ENCODE results near the gene MIB1. TPM values are rescaled to one million over a fixed set of nuclear protein-coding genes. Genes with fewer than 3 reads are reported as not detected.

Gene MIB1
- total RNA-seq, 1 experiment from 2014 or later, result 70.5 TPM

- ChIA-PET POLR2A (ENCODE audit: low non-redundant PET) (interaction anchor here (0.6 kb wide), 1 partner anchor 390 kb away, joined by 3 read pairs; no protein-coding TSS in a partner anchor), CTCF (no interaction called here)
- Histone ChIP-seq H3K36me3 (ENCODE audit: insufficient read depth, low read length, poor library complexity, severe bottlenecking) (no peaks in the 10 kb centered on the region), H3K27me3 (replicated peaks; ENCODE audit: insufficient read depth, low read depth, low read length, poor library complexity) (no peaks in the 10 kb centered on the region), H3K27ac (ENCODE audit: low read depth, low read length, poor library complexity, severe bottlenecking) (no peak overlapping the region), H3K9me3 (ENCODE audit: low read depth, low read length, poor library complexity, severe bottlenecking) (no peaks in the 10 kb centered on the region), H3K4me3 (ENCODE audit: low read depth, low read length, poor library complexity, severe bottlenecking) (no peak overlapping the region), H3K4me1 (ENCODE audit: insufficient read depth, low read length, poor library complexity, severe bottlenecking) (no peaks in the 10 kb centered on the region)
- no peak for DNase-seq (ENCODE audit: low spot score)
- no TSS peak for BruUV-seq (replicated peaks)
- intact Hi-C loops (cut with micrococcal nuclease; ENCODE audit: unreplicated experiment), result no loop called here
- TF ChIP-seq EZH2 (IDR thresholded peaks at IDR 0.05; ENCODE audit: borderline replicate concordance, low read depth, low read length, poor library complexity, severe bottlenecking) (no peak), CTCF (conservative IDR thresholded peaks at IDR 0.05; ENCODE audit: low read depth, low read length) (no peak)
Measured at GRCh38 chr18:21830532-21830931, 89.9 kb downstream of the MIB1 start.

GRCh38 chr18:21831413-21831831 lies 90.8 kb downstream of the MIB1 start:
- no peaks in the 10 kb centered on the region for H3K9me3 ChIP-seq (ENCODE audit: low read depth, low read length, poor library complexity, severe bottlenecking)
- H3K36me3 ChIP-seq (ENCODE audit: insufficient read depth, low read length, poor library complexity, severe bottlenecking), result no peaks in the 10 kb centered on the region
- TF ChIP-seq CTCF (conservative IDR thresholded peaks at IDR 0.05; ENCODE audit: low read depth, low read length) (no peak), EZH2 (IDR thresholded peaks at IDR 0.05; ENCODE audit: borderline replicate concordance, low read depth, low read length, poor library complexity, severe bottlenecking) (no peak)
- ChIA-PET CTCF (interaction anchor here (0.6 kb wide), 1 partner anchor 11 kb away, joined by 5 read pairs; no protein-coding TSS in a partner anchor), POLR2A (ENCODE audit: low non-redundant PET) (no interaction called here)
- H3K4me1 ChIP-seq (ENCODE audit: insufficient read depth, low read length, poor library complexity, severe bottlenecking), result no peaks in the 10 kb centered on the region
- DNase-seq (ENCODE audit: low spot score), result no peak
- no peak overlapping the region for H3K27ac ChIP-seq (ENCODE audit: low read depth, low read length, poor library complexity, severe bottlenecking)
- intact Hi-C loops (cut with micrococcal nuclease; ENCODE audit: unreplicated experiment), result no loop called here
- BruUV-seq (replicated peaks), result no TSS peak
- H3K27me3 ChIP-seq (replicated peaks; ENCODE audit: insufficient read depth, low read depth, low read length, poor library complexity), result no peaks in the 10 kb centered on the region
- H3K4me3 ChIP-seq (ENCODE audit: low read depth, low read length, poor library complexity, severe bottlenecking), result no peak overlapping the region

- Histone ChIP-seq H3K27me3 (replicated peaks; ENCODE audit: insufficient read depth, low read depth, low read length, poor library complexity) (no peaks in the 10 kb centered on the region), H3K27ac (ENCODE audit: low read depth, low read length, poor library complexity, severe bottlenecking) (no peak overlapping the region), H3K4me1 (ENCODE audit: insufficient read depth, low read length, poor library complexity, severe bottlenecking) (no peaks in the 10 kb centered on the region), H3K9me3 (ENCODE audit: low read depth, low read length, poor library complexity, severe bottlenecking) (no peaks in the 10 kb centered on the region), H3K4me3 (ENCODE audit: low read depth, low read length, poor library complexity, severe bottlenecking) (no peak overlapping the region), H3K36me3 (ENCODE audit: insufficient read depth, low read length, poor library complexity, severe bottlenecking) (peaks cover 4% of the 10 kb centered on the region)
- ChIA-PET POLR2A (ENCODE audit: low non-redundant PET) (no interaction called here), CTCF (no interaction called here)
- no TSS peak for BruUV-seq (replicated peaks)
- TF ChIP-seq EZH2 (IDR thresholded peaks at IDR 0.05; ENCODE audit: borderline replicate concordance, low read depth, low read length, poor library complexity, severe bottlenecking) (no peak), CTCF (conservative IDR thresholded peaks at IDR 0.05; ENCODE audit: low read depth, low read length) (no peak)
- no peak for DNase-seq (ENCODE audit: low spot score)
- intact Hi-C loops (cut with micrococcal nuclease; ENCODE audit: unreplicated experiment), result no loop called here
Measured at GRCh38 chr18:21833604-21834298, 93.2 kb downstream of the MIB1 start.
